Thoracic aorta (tissue), 2 donors: ENCODE data around the gene SLC44A2. TPM values are rescaled to one million over a fixed set of nuclear protein-coding genes. Genes with fewer than 3 reads are reported as not detected.

Source experiments
- ATAC-seq: fragments of 150-250 bp; one replicate; pipeline ENCODE4 v1.8.0; 2017; ENCODE audit warnings: low read depth; ENCODE audit not compliant: insufficient number of reproducible peaks, low FRiP score
- DNase-seq: peaks from one replicate; pipeline ENCODE4 v3.0.0-alpha.2; 2020; ENCODE audit warnings: low spot score
- H3K27ac ChIP-seq, 2 donors: fragments of 200-600 bp; sonication (generic); 1 replicate in 1 of 2; 2 replicates in 1 of 2; pipeline ENCODE4 v1.5.1; 2016; ENCODE audit warnings: mild to moderate bottlenecking in 2 of 2, moderate library complexity in 2 of 2
- H3K27me3 ChIP-seq: fragments of 200-600 bp; sonication (generic); replicated peaks from 2 replicates; pipeline ENCODE4 v1.6.0; 2016; ENCODE audit warnings: mild to moderate bottlenecking; ENCODE audit not compliant: insufficient read depth
- H3K36me3 ChIP-seq: fragments of 200-600 bp; sonication (generic); one replicate; pipeline ENCODE4 v1.5.1; 2016
- H3K4me1 ChIP-seq, 2 donors: fragments of 200-600 bp; sonication (generic); 1 replicate in 1 of 2; 2 replicates in 1 of 2; pipeline versions ENCODE4 v1.5.1 to v1.6.0; 2016; ENCODE audit warnings: low read depth in 2 of 2, mild to moderate bottlenecking in 1 of 2; ENCODE audit not compliant: control insufficient read depth in 1 of 2
- H3K4me3 ChIP-seq: fragments of 200-600 bp; sonication (generic); 2 replicates; pipeline ENCODE4 v1.5.1; 2016; ENCODE audit warnings: mild to moderate bottlenecking
- H3K9me3 ChIP-seq: fragments of 200-600 bp; sonication (generic); 2 replicates; pipeline ENCODE4 v1.5.1; 2016
- CTCF ChIP-seq: fragments of 200-600 bp; sonication (generic); IDR thresholded peaks from one replicate; pipeline ENCODE4 v1.5.1; 2019; ENCODE audit warnings: antibody characterized with exemption
- total RNA-seq, 2 donors: library from RNA; depleted of rRNA; stranded (reverse); fragments of >200 nt; gene quantifications; one replicate each; pipeline versions ENCODE4 v1.1.0 to v1.2.3, GENCODE V29; 2016

SLC44A2 gene
- total RNA-seq, 2 donors from 2014 or later: 105 to 748 TPM

- DNase-seq: no peak
- Histone ChIP-seq H3K4me3 (no peak overlapping the region), H3K9me3 (no peaks in the 10 kb centered on the region), H3K27ac (no peak overlapping the region), H3K4me1 (no peaks in the 10 kb centered on the region), H3K27me3 (no peaks in the 10 kb centered on the region), H3K36me3 (peaks cover 65% of the 10 kb centered on the region)
- ATAC-seq: no peak
- no peak for TF ChIP-seq CTCF
Observed at GRCh38 chr19:10631874-10632273, 6.5 kb downstream of the SLC44A2 start.

GRCh38 chr19:10634430-10634829 is 9.1 kb downstream of the SLC44A2 start:
- H3K4me1 ChIP-seq: no peaks in the 10 kb centered on the region
- H3K36me3 ChIP-seq: peaks cover 69% of the 10 kb centered on the region
- no peak for ATAC-seq
- H3K27ac ChIP-seq: no peak overlapping the region
- no peak for DNase-seq
- H3K9me3 ChIP-seq: no peaks in the 10 kb centered on the region
- H3K4me3 ChIP-seq: no peak overlapping the region
- H3K27me3 ChIP-seq: no peaks in the 10 kb centered on the region
- no peak for TF ChIP-seq CTCF

- no peak overlapping the region for H3K27ac ChIP-seq
- no peak for TF ChIP-seq CTCF
- peaks cover 69% of the 10 kb centered on the region for H3K36me3 ChIP-seq
- DNase-seq (no peak), ATAC-seq (no peak)
- H3K27me3 ChIP-seq: no peaks in the 10 kb centered on the region
- no peak overlapping the region for H3K4me3 ChIP-seq
- H3K4me1 ChIP-seq: no peaks in the 10 kb centered on the region
- H3K9me3 ChIP-seq: no peaks in the 10 kb centered on the region
Observed at GRCh38 chr19:10634963-10635362, 9.6 kb downstream of the SLC44A2 start.

- ATAC-seq (no peak), DNase-seq (no peak)
- Histone ChIP-seq H3K27me3 (no peaks in the 10 kb centered on the region), H3K4me3 (no peak overlapping the region), H3K27ac (no peak overlapping the region), H3K36me3 (peaks cover 75% of the 10 kb centered on the region), H3K4me1 (no peaks in the 10 kb centered on the region), H3K9me3 (no peaks in the 10 kb centered on the region)
- no peak for TF ChIP-seq CTCF
Observed at GRCh38 chr19:10636304-10636972, 11.1 kb downstream of the SLC44A2 start.

- Histone ChIP-seq H3K36me3 (peaks cover 74% of the 10 kb centered on the region), H3K27me3 (no peaks in the 10 kb centered on the region), H3K27ac (no peak overlapping the region), H3K4me3 (no peak overlapping the region), H3K4me1 (no peaks in the 10 kb centered on the region), H3K9me3 (no peaks in the 10 kb centered on the region)
- DNase-seq (no peak), ATAC-seq (no peak)
- no peak for TF ChIP-seq CTCF
Observed at GRCh38 chr19:10637894-10638293, 12.5 kb downstream of the SLC44A2 start.
